ENCODE data around the gene HAGH.

- TF ChIP-seq CTCF (IDR thresholded peaks at IDR 0.05; ENCODE audit: low read length), result no peak
- no peak for TF ChIP-seq EZH2 (optimal IDR thresholded peaks at IDR 0.05; ENCODE audit: low read depth, low read length)
Observed at GRCh38 chr16:1771864-1772361, 54.7 kb downstream of the HAGH start.
